Caco-2 (cell line): ENCODE results near the gene LAMP5. TPM values are rescaled to one million over a fixed set of nuclear protein-coding genes. Genes with fewer than 3 reads are reported as not detected.

Experiments
- BruUV-seq: library from RNA; stranded (reverse); fragments of 400-500 nt; replicated peaks from 2 replicates; lab custom pipeline; 2021; lab: Mats Ljungman, UMichigan
- CTCF ChIA-PET: fragments of 300-600 bp; sonication (Branson Sonifier 250); formaldehyde crosslinking; loops from one replicate; lab custom pipeline; 2022; ENCODE audit warnings: antibody characterized with exemption; lab: Charles Lee
- POLR2A ChIA-PET: fragments of 300-600 bp; sonication (Branson Sonifier 250); formaldehyde crosslinking; loops from one replicate; lab custom pipeline; 2022; ENCODE audit warnings: antibody characterized with exemption; lab: Charles Lee
- DNase-seq, 2 experiments: peaks; one replicate each; pipeline versions ENCODE4 v3.0.0 to v3.0.0-alpha.2; 2020 to 2022
- H3K27me3 ChIP-seq: replicated peaks from 2 replicates; pipeline ENCODE4 v1.6.0; 2011; ENCODE audit warnings: low read length; ENCODE audit not compliant: control insufficient read depth, insufficient read depth
- H3K36me3 ChIP-seq: 2 replicates; pipeline ENCODE4 v1.5.1; 2011; ENCODE audit warnings: low read length; ENCODE audit not compliant: control insufficient read depth, insufficient read depth
- H3K4me1 ChIP-seq: fragments of 250-450 bp; sonication (Bioruptor Pico); 2 replicates; pipeline ENCODE4 v1.5.1; 2020; ENCODE audit warnings: mild to moderate bottlenecking
- H3K4me3 ChIP-seq: 2 replicates; pipeline ENCODE4 v1.5.1; 2011; ENCODE audit warnings: low read depth, mild to moderate bottlenecking, control low read depth, low read length
- H3K9me3 ChIP-seq: fragments of 250-450 bp; sonication (Bioruptor Pico); 2 replicates; pipeline ENCODE4 v1.5.1; 2020; ENCODE audit warnings: mild to moderate bottlenecking, moderate library complexity
- H3K27ac Mint-ChIP-seq: one replicate; pipeline ENCODE4 v1.8.0; 2022; ENCODE audit warnings: mixed read lengths; ENCODE audit not compliant: unreplicated experiment
- H3K27me3 Mint-ChIP-seq: one replicate; pipeline ENCODE4 v1.8.0; 2022; ENCODE audit warnings: mixed read lengths; ENCODE audit not compliant: insufficient read depth, unreplicated experiment
- H3K36me3 Mint-ChIP-seq: one replicate; pipeline ENCODE4 v1.8.0; 2022; ENCODE audit warnings: mild to moderate bottlenecking, mixed read lengths; ENCODE audit not compliant: insufficient read depth, unreplicated experiment
- H3K4me1 Mint-ChIP-seq: one replicate; pipeline ENCODE4 v1.8.0; 2022; ENCODE audit warnings: low read depth, mixed read lengths; ENCODE audit not compliant: unreplicated experiment
- H3K4me3 Mint-ChIP-seq: one replicate; pipeline ENCODE4 v1.8.0; 2022; ENCODE audit warnings: mild to moderate bottlenecking, moderate library complexity, mixed read lengths; ENCODE audit not compliant: unreplicated experiment
- H3K9me3 Mint-ChIP-seq: one replicate; pipeline ENCODE4 v1.8.0; 2022; ENCODE audit warnings: mixed read lengths; ENCODE audit not compliant: unreplicated experiment
- CTCF ChIP-seq, 2 experiments: fragments of 200-600 bp in 1 of 2; IDR thresholded peaks; 1 replicate in 1 of 2; 2 replicates in 1 of 2; pipeline versions ENCODE4 v1.5.1 to v1.8.0; 2011 to 2022; ENCODE audit warnings: antibody characterized with exemption in 1 of 2, control low read depth in 1 of 2, inconsistent platforms in 1 of 2, low read depth in 1 of 2, low read length in 1 of 2, mild to moderate bottlenecking in 1 of 2, moderate library complexity in 1 of 2; ENCODE audit not compliant: insufficient read depth in 1 of 2, severe bottlenecking in 1 of 2, unreplicated experiment in 1 of 2
- intact Hi-C: fragments of 100-400 bp; cut with micrococcal nuclease; formaldehyde crosslinking; loops from one replicate; pipeline ENCODE4 v1.10.0; 2022; ENCODE audit not compliant: unreplicated experiment
- total RNA-seq: library from RNA; stranded (reverse); gene quantifications from 2 replicates; pipeline ENCODE4 v1.2.3, GENCODE V29; 2022

The LAMP5 gene
- total RNA-seq, 1 experiment from 2014 or later, result not detected

- POLR2A ChIA-PET, result no interaction called here
- Mint-ChIP-seq H3K9me3 (no peaks in the 10 kb centered on the region), H3K27ac (no peak overlapping the region), H3K4me1 (no peaks in the 10 kb centered on the region), H3K27me3 (peaks cover 8% of the 10 kb centered on the region), H3K36me3 (no peaks in the 10 kb centered on the region), H3K4me3 (no peak overlapping the region)
- no peak for TF ChIP-seq CTCF (IDR thresholded peaks at IDR 0.05; ENCODE audit: insufficient read depth in 1 of 2, low read depth in 1 of 2, low read length in 1 of 2, severe bottlenecking in 1 of 2, unreplicated experiment in 1 of 2)
- DNase-seq, result no peak
- intact Hi-C loops, result no loop called here
- BruUV-seq, result no TSS peak
- H3K27me3 ChIP-seq, result no peaks in the 10 kb centered on the region
- H3K36me3 ChIP-seq, result no peaks in the 10 kb centered on the region
- CTCF ChIA-PET, result interaction anchor here (0.7 kb wide), 1 partner anchor 126 kb away, joined by 3 read pairs; no protein-coding TSS in a partner anchor
- H3K4me1 ChIP-seq, result no peaks in the 10 kb centered on the region
- no peak overlapping the region for H3K4me3 ChIP-seq
- no peaks in the 10 kb centered on the region for H3K9me3 ChIP-seq
Observed at GRCh38 chr20:9491324-9491723, 23.1 kb upstream of the LAMP5 start.

- no TSS peak for BruUV-seq
- Mint-ChIP-seq H3K4me3 (no peak overlapping the region), H3K27ac (no peak overlapping the region), H3K27me3 (peaks cover 8% of the 10 kb centered on the region), H3K9me3 (no peaks in the 10 kb centered on the region), H3K36me3 (no peaks in the 10 kb centered on the region), H3K4me1 (no peaks in the 10 kb centered on the region)
- intact Hi-C loops, result no loop called here
- H3K4me1 ChIP-seq, result no peaks in the 10 kb centered on the region
- H3K9me3 ChIP-seq, result no peaks in the 10 kb centered on the region
- H3K4me3 ChIP-seq, result no peak overlapping the region
- no peak for DNase-seq
- ChIA-PET POLR2A (no interaction called here), CTCF (interaction anchor here (0.7 kb wide), 1 partner anchor 125 kb away, joined by 3 read pairs; no protein-coding TSS in a partner anchor)
- no peak for TF ChIP-seq CTCF (IDR thresholded peaks at IDR 0.05; ENCODE audit: insufficient read depth in 1 of 2, low read depth in 1 of 2, low read length in 1 of 2, severe bottlenecking in 1 of 2, unreplicated experiment in 1 of 2)
- H3K36me3 ChIP-seq, result no peaks in the 10 kb centered on the region
- no peaks in the 10 kb centered on the region for H3K27me3 ChIP-seq
Observed at GRCh38 chr20:9492067-9492466, 22.3 kb upstream of the LAMP5 start.

- Histone ChIP-seq H3K27me3 (no peaks in the 10 kb centered on the region), H3K4me3 (no peak overlapping the region), H3K9me3 (no peaks in the 10 kb centered on the region), H3K36me3 (no peaks in the 10 kb centered on the region), H3K4me1 (no peaks in the 10 kb centered on the region)
- DNase-seq, result no peak
- CTCF ChIA-PET, result no interaction called here
- intact Hi-C loops, result no loop called here
- Mint-ChIP-seq H3K4me1 (no peaks in the 10 kb centered on the region), H3K27ac (no peak overlapping the region), H3K9me3 (no peaks in the 10 kb centered on the region), H3K36me3 (no peaks in the 10 kb centered on the region), H3K4me3 (no peak overlapping the region), H3K27me3 (peaks cover 8% of the 10 kb centered on the region)
- no TSS peak for BruUV-seq
- POLR2A ChIA-PET, result no interaction called here
- TF ChIP-seq CTCF (IDR thresholded peaks at IDR 0.05; ENCODE audit: insufficient read depth in 1 of 2, low read depth in 1 of 2, low read length in 1 of 2, severe bottlenecking in 1 of 2, unreplicated experiment in 1 of 2), result no peak
Observed at GRCh38 chr20:9493803-9494202, 20.6 kb upstream of the LAMP5 start.
